A673 (cell line): Measurements from ENCODE around the gene DAB2IP. TPM values are rescaled to one million over a fixed set of nuclear protein-coding genes. Genes with fewer than 3 reads are reported as not detected.

Experiments used
- BruUV-seq: library from RNA; stranded (reverse); fragments of 400-500 nt; replicated peaks from 2 replicates; lab custom pipeline; 2021; lab: Mats Ljungman, UMichigan
- CTCF ChIA-PET: fragments of 300-600 bp; sonication (Branson Sonifier 250); formaldehyde crosslinking; loops from one replicate; lab custom pipeline; 2022; ENCODE audit warnings: antibody characterized with exemption; lab: Charles Lee
- POLR2A ChIA-PET: fragments of 300-600 bp; sonication (Branson Sonifier 250); formaldehyde crosslinking; loops from one replicate; lab custom pipeline; 2022; ENCODE audit warnings: antibody characterized with exemption; ENCODE audit not compliant: low non-redundant PET; lab: Charles Lee
- DNase-seq: peaks from one replicate; pipeline ENCODE4 v3.0.0-alpha.2; 2015; ENCODE audit warnings: low spot score
- H3K27ac ChIP-seq: fragments of 200-600 bp; sonication (generic); 2 replicates; pipeline ENCODE4 v1.5.1; 2016; ENCODE audit warnings: mixed run types, low read depth, mild to moderate bottlenecking, mixed read lengths, antibody characterized with exemption, low read length; ENCODE audit not compliant: poor library complexity, severe bottlenecking
- H3K27me3 ChIP-seq: fragments of 200-600 bp; sonication (generic); replicated peaks from 2 replicates; pipeline ENCODE4 v1.6.1; 2017; ENCODE audit warnings: mixed run types, low read depth, mild to moderate bottlenecking, mixed read lengths, antibody characterized with exemption, low read length; ENCODE audit not compliant: insufficient read depth, poor library complexity
- H3K36me3 ChIP-seq: fragments of 200-600 bp; sonication (generic); 2 replicates; pipeline ENCODE4 v1.6.1; 2016; ENCODE audit warnings: mixed run types, mild to moderate bottlenecking, mixed read lengths, antibody characterized with exemption, low read length; ENCODE audit not compliant: insufficient read depth, poor library complexity, severe bottlenecking
- H3K4me1 ChIP-seq: fragments of 200-600 bp; sonication (generic); 2 replicates; pipeline ENCODE4 v1.6.1; 2017; ENCODE audit warnings: mixed run types, mild to moderate bottlenecking, mixed read lengths, antibody characterized with exemption, low read length; ENCODE audit not compliant: insufficient read depth, poor library complexity, severe bottlenecking
- H3K4me3 ChIP-seq: fragments of 200-600 bp; sonication (generic); 2 replicates; pipeline ENCODE4 v1.5.1; 2016; ENCODE audit warnings: low read depth, mixed run types, mild to moderate bottlenecking, mixed read lengths, low read length; ENCODE audit not compliant: poor library complexity, severe bottlenecking
- H3K9me3 ChIP-seq: fragments of 200-600 bp; sonication (generic); 2 replicates; pipeline ENCODE4 v1.6.1; 2016; ENCODE audit warnings: mixed run types, low read depth, mild to moderate bottlenecking, mixed read lengths, antibody characterized with exemption, low read length; ENCODE audit not compliant: poor library complexity, severe bottlenecking
- EZH2 ChIP-seq: fragments of 200-600 bp; sonication (generic); IDR thresholded peaks from 2 replicates; pipeline ENCODE4 v1.6.1; 2017; ENCODE audit warnings: borderline replicate concordance, low read depth, mild to moderate bottlenecking, mixed read lengths, antibody characterized with exemption, low read length; ENCODE audit not compliant: poor library complexity, severe bottlenecking
- intact Hi-C: fragments of 100-400 bp; cut with micrococcal nuclease; formaldehyde crosslinking; loops from one replicate; pipeline ENCODE4 v1.10.0; 2022; ENCODE audit not compliant: unreplicated experiment
- total RNA-seq: library from RNA; stranded (reverse); gene quantifications from 2 replicates; pipeline ENCODE4 v1.2.3, GENCODE V29; 2021
- TF ChIP-seq, protein P1 (sequence below): fragments of 300-800, 200-600 bp; sonication (generic); conservative IDR thresholded peaks from 2 replicates; pipeline ENCODE4 v1.5.1; 2017; ENCODE audit warnings: low read depth, mild to moderate bottlenecking, antibody characterized with exemption, low read length, moderate library complexity, mixed read lengths

DAB2IP gene
- total RNA-seq, 1 experiment from 2014 or later, result 34.5 TPM

DNA sequence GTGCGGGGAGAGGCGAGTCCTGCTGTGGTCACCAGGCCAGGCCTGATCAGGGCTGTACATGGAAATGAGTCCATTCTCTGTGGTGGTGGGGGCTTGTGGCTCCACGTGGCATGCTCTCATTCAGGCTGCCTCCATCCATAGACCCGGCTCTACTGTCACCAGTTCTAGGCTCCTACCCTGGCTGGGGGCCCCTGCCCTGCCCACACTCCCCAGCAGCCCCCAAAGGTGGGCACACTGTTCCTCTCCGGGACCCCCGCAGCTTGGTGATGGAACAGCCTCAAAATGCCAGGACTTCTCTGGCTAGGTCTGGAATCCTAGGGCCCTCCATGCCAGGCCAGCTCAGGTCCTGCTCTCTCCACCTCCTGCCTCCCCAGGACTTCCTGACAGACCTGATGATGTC is 111.7 kb downstream of the DAB2IP start:
- no TSS peak for BruUV-seq
- intact Hi-C loops, result no loop called here
- H3K27me3 ChIP-seq, result no peaks in the 10 kb centered on the region
- peaks cover 4% of the 10 kb centered on the region for H3K36me3 ChIP-seq
- no peaks in the 10 kb centered on the region for H3K9me3 ChIP-seq
- DNase-seq, result no peak
- TF ChIP-seq, protein P1, sequence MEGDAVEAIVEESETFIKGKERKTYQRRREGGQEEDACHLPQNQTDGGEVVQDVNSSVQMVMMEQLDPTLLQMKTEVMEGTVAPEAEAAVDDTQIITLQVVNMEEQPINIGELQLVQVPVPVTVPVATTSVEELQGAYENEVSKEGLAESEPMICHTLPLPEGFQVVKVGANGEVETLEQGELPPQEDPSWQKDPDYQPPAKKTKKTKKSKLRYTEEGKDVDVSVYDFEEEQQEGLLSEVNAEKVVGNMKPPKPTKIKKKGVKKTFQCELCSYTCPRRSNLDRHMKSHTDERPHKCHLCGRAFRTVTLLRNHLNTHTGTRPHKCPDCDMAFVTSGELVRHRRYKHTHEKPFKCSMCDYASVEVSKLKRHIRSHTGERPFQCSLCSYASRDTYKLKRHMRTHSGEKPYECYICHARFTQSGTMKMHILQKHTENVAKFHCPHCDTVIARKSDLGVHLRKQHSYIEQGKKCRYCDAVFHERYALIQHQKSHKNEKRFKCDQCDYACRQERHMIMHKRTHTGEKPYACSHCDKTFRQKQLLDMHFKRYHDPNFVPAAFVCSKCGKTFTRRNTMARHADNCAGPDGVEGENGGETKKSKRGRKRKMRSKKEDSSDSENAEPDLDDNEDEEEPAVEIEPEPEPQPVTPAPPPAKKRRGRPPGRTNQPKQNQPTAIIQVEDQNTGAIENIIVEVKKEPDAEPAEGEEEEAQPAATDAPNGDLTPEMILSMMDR, result no peak
- TF ChIP-seq EZH2, result no peak
- CTCF ChIA-PET, result no interaction called here
- no peak overlapping the region for H3K27ac ChIP-seq
- no peak overlapping the region for H3K4me3 ChIP-seq
- POLR2A ChIA-PET, result no interaction called here
- H3K4me1 ChIP-seq, result no peaks in the 10 kb centered on the region

DNA sequence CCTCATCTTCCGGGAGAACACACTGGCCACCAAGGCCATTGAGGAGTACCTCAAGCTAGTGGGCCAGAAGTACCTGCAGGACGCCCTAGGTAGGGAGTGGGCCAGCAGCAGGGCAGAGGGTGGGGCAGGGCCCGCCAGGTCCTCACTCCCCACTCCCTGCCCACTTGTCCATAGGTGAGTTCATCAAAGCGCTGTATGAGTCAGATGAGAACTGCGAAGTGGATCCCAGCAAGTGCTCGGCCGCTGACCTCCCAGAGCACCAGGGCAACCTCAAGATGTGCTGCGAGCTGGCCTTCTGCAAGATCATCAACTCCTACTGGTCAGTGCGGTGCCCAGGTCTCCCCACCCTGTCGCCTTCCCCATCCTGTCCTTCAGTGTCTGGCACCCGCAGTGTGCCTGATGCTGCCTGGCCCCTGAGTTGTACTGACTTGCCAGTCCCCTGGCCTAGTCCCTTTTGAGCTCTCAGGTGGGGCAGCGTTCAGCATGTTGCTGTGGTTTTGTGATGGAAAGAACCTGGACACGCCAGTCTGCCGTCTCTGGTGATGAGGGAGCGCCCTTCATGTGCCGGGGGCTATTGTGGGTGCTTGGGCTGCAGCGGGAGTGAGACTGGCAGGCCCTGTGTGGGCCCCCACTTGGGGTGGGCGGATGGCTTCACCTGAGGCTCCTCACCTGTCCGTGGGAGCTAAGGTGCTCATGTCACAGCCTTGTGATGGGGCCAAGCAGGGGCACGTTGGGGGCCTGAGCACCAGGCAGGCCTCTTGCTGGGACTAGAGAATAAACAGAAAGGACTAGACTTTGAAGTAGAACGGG is 112.3 kb downstream of the DAB2IP start:
- BruUV-seq, result no TSS peak
- TF ChIP-seq, protein P1, result no peak
- no peak for TF ChIP-seq EZH2
- Histone ChIP-seq H3K4me3 (no peak overlapping the region), H3K36me3 (peaks cover 4% of the 10 kb centered on the region), H3K9me3 (no peaks in the 10 kb centered on the region), H3K4me1 (no peaks in the 10 kb centered on the region), H3K27ac (no peak overlapping the region), H3K27me3 (no peaks in the 10 kb centered on the region)
- intact Hi-C loops, result no loop called here
- DNase-seq, result no peak
- CTCF ChIA-PET, result no interaction called here
- POLR2A ChIA-PET, result no interaction called here

DNA sequence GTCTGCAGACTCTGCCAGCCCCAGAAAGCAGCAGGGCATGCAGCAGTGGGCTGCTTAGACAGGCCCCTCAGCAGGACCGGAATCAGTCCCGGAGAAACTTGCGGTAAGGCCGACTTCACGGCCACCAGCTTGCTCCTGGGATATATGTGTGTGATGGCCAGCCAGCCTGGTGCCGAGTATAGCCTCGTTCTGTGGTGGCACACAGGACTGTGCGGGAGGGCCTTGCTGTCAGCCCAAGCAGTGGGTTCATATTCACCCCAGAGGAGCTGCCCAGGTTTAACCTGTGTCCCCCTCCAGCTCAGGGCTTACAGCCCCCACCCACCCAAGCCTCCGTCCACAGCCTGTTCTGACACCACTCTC is 112.9 kb downstream of the DAB2IP start:
- BruUV-seq, result no TSS peak
- no peaks in the 10 kb centered on the region for H3K9me3 ChIP-seq
- H3K4me1 ChIP-seq, result no peaks in the 10 kb centered on the region
- ChIA-PET CTCF (no interaction called here), POLR2A (no interaction called here)
- TF ChIP-seq EZH2, result no peak
- TF ChIP-seq, protein P1, result no peak
- H3K4me3 ChIP-seq, result no peak overlapping the region
- no peaks in the 10 kb centered on the region for H3K27me3 ChIP-seq
- H3K36me3 ChIP-seq, result peaks cover 4% of the 10 kb centered on the region
- no peak for DNase-seq
- H3K27ac ChIP-seq, result no peak overlapping the region
- intact Hi-C loops, result no loop called here
